GM12878 (cell line): ENCODE results near the gene ASGR2. TPM values are rescaled to one million over a fixed set of nuclear protein-coding genes. Genes with fewer than 3 reads are reported as not detected.
"Not testable (repeated sequence)": the region's sequence is repeated elsewhere in the genome, so short reads cannot be mapped to it uniquely, and the experiment has no call there.

Experiments
- ATAC-seq: fragments of 200-7000 bp; cut with Tn5 transposase; 3 replicates; pipeline ENCODE4 v1.9.1; 2020; ENCODE audit warnings: mild to moderate bottlenecking, moderate library complexity
- BruUV-seq: library from RNA; stranded (reverse); fragments of 400-500 nt; replicated peaks from 2 replicates; lab custom pipeline; 2021; lab: Mats Ljungman, UMichigan
- CTCF ChIA-PET: fragments of 300-600 bp; sonication (Branson Sonifier 250); formaldehyde crosslinking; extraction: SDS; loops from one replicate; lab custom pipeline; 2021; ENCODE audit warnings: inconsistent platforms; lab: Yijun Ruan, JAX
- POLR2A ChIA-PET: fragments of 350-600 bp; formaldehyde crosslinking; extraction: SDS; loops from one replicate; lab custom pipeline; 2021; ENCODE audit warnings: inconsistent platforms; lab: Charles Lee
- RAD21 ChIA-PET: fragments of 300-600 bp; sonication (Branson Sonifier 250); formaldehyde crosslinking; loops from one replicate; lab custom pipeline; 2023; ENCODE audit warnings: antibody characterized with exemption; ENCODE audit not compliant: unreplicated experiment; lab: Charles Lee
- SMC1A ChIA-PET: fragments of 300-600 bp; sonication (Branson Sonifier 250); formaldehyde crosslinking; loops from one replicate; lab custom pipeline; 2023; ENCODE audit not compliant: unreplicated experiment, uncharacterized antibody; lab: Charles Lee
- DNase-seq: peaks from one replicate; pipeline ENCODE4 v3.0.0-alpha.2; 2011; ENCODE audit warnings: low read depth, low spot score
- FAIRE-seq: peaks from 3 replicates; lab custom pipeline; 2011; peaks lifted over from hg19 to GRCh38; lab: Jason Lieb, UNC
- H2AFZ ChIP-seq: 2 replicates; pipeline ENCODE4 v1.6.0; 2011; ENCODE audit warnings: low read depth, low read length, control low read depth; ENCODE audit not compliant: control insufficient read depth
- H3K27ac ChIP-seq: 2 replicates; pipeline ENCODE4 v1.5.1; 2011; ENCODE audit warnings: control low read depth; ENCODE audit not compliant: control insufficient read depth, insufficient read depth
- H3K27me3 ChIP-seq, 2 experiments: replicated peaks in 1 of 2; 2 replicates each; pipeline versions ENCODE4 v1.6.0 to v1.6.1; 2011; ENCODE audit warnings: low read length in 1 of 2; ENCODE audit not compliant: control insufficient read depth in 2 of 2, insufficient read depth in 2 of 2
- H3K36me3 ChIP-seq, 2 experiments: 2 replicates each; pipeline ENCODE4 v1.5.1; 2011; ENCODE audit warnings: low read length in 1 of 2; ENCODE audit not compliant: control insufficient read depth in 2 of 2, insufficient read depth in 2 of 2
- H3K4me1 ChIP-seq: 2 replicates; pipeline ENCODE4 v1.6.1; 2011; ENCODE audit warnings: mild to moderate bottlenecking, low read length, moderate library complexity, mixed read lengths; ENCODE audit not compliant: control insufficient read depth, insufficient read depth
- H3K4me2 ChIP-seq: 2 replicates; pipeline ENCODE4 v1.6.0; 2011; ENCODE audit warnings: control low read depth; ENCODE audit not compliant: control insufficient read depth, insufficient read depth
- H3K4me3 ChIP-seq: fragments of 200-600 bp; sonication (generic); 2 replicates; pipeline ENCODE4 v1.5.1; 2016
- H3K79me2 ChIP-seq: 2 replicates; pipeline ENCODE4 v1.6.0; 2011; ENCODE audit warnings: low read length; ENCODE audit not compliant: control insufficient read depth, insufficient read depth
- H3K9ac ChIP-seq: 2 replicates; pipeline ENCODE4 v1.8.0; 2011; ENCODE audit warnings: low read length, control low read depth, mixed read lengths; ENCODE audit not compliant: control insufficient read depth, insufficient read depth
- H3K9me3 ChIP-seq: replicated peaks from 3 replicates; pipeline ENCODE4 v1.5.1; 2011; ENCODE audit warnings: mild to moderate bottlenecking, low read length; ENCODE audit not compliant: control insufficient read depth, insufficient read depth
- H4K20me1 ChIP-seq: 2 replicates; pipeline ENCODE4 v1.6.0; 2011; ENCODE audit not compliant: control insufficient read depth, insufficient read depth
- BCL3 ChIP-seq: IDR thresholded peaks from 2 replicates; pipeline ENCODE4 v1.6.1; 2011; ENCODE audit warnings: borderline replicate concordance, low read depth, mild to moderate bottlenecking, moderate library complexity, low read length; ENCODE audit not compliant: insufficient read depth, poor library complexity, severe bottlenecking
- CBFB ChIP-seq: IDR thresholded peaks from 2 replicates; pipeline ENCODE4 v1.6.1; 2016; ENCODE audit warnings: antibody characterized with exemption, low read depth
- EP300 ChIP-seq, 2 experiments: fragments of 150-350 bp in 1 of 2; IDR thresholded peaks; 2 replicates each; pipeline ENCODE4 v1.6.1; 2011 to 2012; ENCODE audit warnings: low read depth in 2 of 2, low read length in 2 of 2, borderline replicate concordance in 1 of 2, improper control_type of control experiment in 1 of 2, inconsistent platforms in 1 of 2; ENCODE audit not compliant: control insufficient read depth in 1 of 2
- IKZF2 ChIP-seq, 2 experiments: fragments of 450-650 bp; IDR thresholded peaks; 2 replicates each; pipeline ENCODE4 v1.6.1; 2017; ENCODE audit warnings: mild to moderate bottlenecking in 2 of 2, moderate library complexity in 2 of 2
- MYB ChIP-seq: fragments of 150-350 bp; IDR thresholded peaks from 2 replicates; pipeline ENCODE4 v1.6.1; 2014; ENCODE audit warnings: mild to moderate bottlenecking, low read depth, low read length, borderline replicate concordance
- RAD51 ChIP-seq: fragments of 450-650 bp; IDR thresholded peaks from 2 replicates; pipeline ENCODE4 v1.6.1; 2016; ENCODE audit warnings: moderate library complexity, mild to moderate bottlenecking, inconsistent platforms
- SMARCA5 ChIP-seq: fragments of 450-650 bp; IDR thresholded peaks from 2 replicates; pipeline ENCODE4 v1.6.1; 2017; ENCODE audit warnings: mild to moderate bottlenecking
- ZBTB11 ChIP-seq: fragments of 450-650 bp; formaldehyde crosslinking; IDR thresholded peaks from 2 replicates; pipeline ENCODE4 v1.5.0; 2022; ENCODE audit warnings: mild to moderate bottlenecking, missing genetic modification characterization
- WGBS: methylation state at CpG from one replicate; pipeline ENCODE4 v1.1.6; 2016; ENCODE audit warnings: low lambda C conversion rate; ENCODE audit not compliant: insufficient replicate concordance, insufficient coverage; ENCODE audit errors: missing lambda C conversion rate; 5-methylcytosine and 5-hydroxymethylcytosine counted together
- in situ Hi-C: fragments of 300-500 bp; cut with MboI; formaldehyde crosslinking; loops from 9 replicates; pipeline ENCODE4 v1.14.3; 2018; ENCODE audit warnings: mixed read lengths
- intact Hi-C: fragments of 100-400 bp; cut with micrococcal nuclease; formaldehyde crosslinking; loops from one replicate; pipeline ENCODE4 v1.14.2; 2022; ENCODE audit not compliant: unreplicated experiment
- polyA plus RNA-seq, 11 experiments: library from polyadenylated mRNA; depleted of rRNA in 4 of 11; unstranded in 6 of 11; stranded (reverse) in 5 of 11; fragments of >200 nt; fragmentation: Nextera tagmentation in 4 of 11; fragmentation: Illumina TruSeq in 1 of 11; extraction: Ambion mirVana in 4 of 11; extraction: Trizol in 1 of 11; gene quantifications; 1 replicate in 1 of 11; 2 replicates in 10 of 11; pipeline versions ENCODE4 v1.2.1 to v1.2.3, GENCODE V29; 2011 to 2016; ENCODE audit warnings: inconsistent platforms in 2 of 11, missing spikeins in 2 of 11, low read depth in 1 of 11
- total RNA-seq, 4 experiments: library from RNA; depleted of rRNA in 3 of 4; stranded (reverse); fragments of >200 nt in 3 of 4; fragmentation: Illumina TruSeq in 1 of 4; extraction: Trizol in 1 of 4; gene quantifications; 2 replicates each; pipeline versions ENCODE4 v1.2.1 to v1.2.3, GENCODE V29; 2013 to 2021

The ASGR2 gene
- total and polyA plus RNA-seq, 10 of the 15 experiments (the other 5 are each of a cell fraction or from before 2014, with no cell fraction given) = not detected

- Histone ChIP-seq H3K9me3 (no peaks in the 10 kb centered on the region; the same call in 2 of the 3 replicates), H3K27me3 (no peaks in the 10 kb centered on the region)
- SMC1A ChIA-PET = no interaction called here
- TF ChIP-seq CBFB (no peak), EP300 (IDR thresholded peaks at IDR 0.05; ENCODE audit: borderline replicate concordance in 1 of 2, control insufficient read depth in 1 of 2, low read depth in 2 of 2, low read length in 2 of 2) (no peak), IKZF2 (IDR thresholded peaks at IDR 0.05) (0 out of 4 replicates have a peak, but pooled peaks of 1 of the 2 experiments have one; percentile 4), ZBTB11 (no peak), RAD51 (no peak), BCL3 (no peak), MYB (no peak), SMARCA5 (no peak)
- TF ChIP-seq, all 136 proteins: peak for 1
- DNase-seq (no peak), FAIRE-seq (no peak), ATAC-seq (peak; percentile 24)
- Histone ChIP-seq H3K27ac (peak overlapping the region; percentile 20; the same call in 1 of the 2 replicates), H2AFZ (no peak overlapping the region), H3K4me2 (0 out of 2 replicates have a peak overlapping the region, but pooled peaks have one; percentile 10), H3K36me3 (no peaks in the 10 kb centered on the region), H3K9ac (no peak overlapping the region), H3K4me3 (no peak overlapping the region), H3K4me1 (peaks cover 18% of the 10 kb centered on the region), H4K20me1 (no peaks in the 10 kb centered on the region), H3K79me2 (no peaks in the 10 kb centered on the region)
- WGBS = 55% methylated on average over 10 of the region's 10 CpGs
- RAD21 ChIA-PET = no interaction called here
- intact Hi-C loops (loop anchor here (2.0 kb wide), 1 partner anchor 38 kb away; no protein-coding TSS in a partner anchor), in situ Hi-C loops (no loop called here)
- CTCF ChIA-PET = interaction anchor here (0.6 kb wide), 1 partner anchor 16 kb away, joined by 3 read pairs; no protein-coding TSS in a partner anchor
- BruUV-seq = no TSS peak
- POLR2A ChIA-PET = no interaction called here
Observed at GRCh38 chr17:7094652-7095019, 20.0 kb downstream of the ASGR2 start.

GRCh38 chr17:7091311-7092005 is 23.2 kb downstream of the ASGR2 start:
- H3K79me2 ChIP-seq, H3K4me2 ChIP-seq, DNase-seq, H3K36me3 ChIP-seq, ATAC-seq, intact Hi-C loops, CTCF ChIA-PET, FAIRE-seq, H3K9ac ChIP-seq, BruUV-seq, POLR2A ChIA-PET, RAD21 ChIA-PET, H3K4me3 ChIP-seq, H4K20me1 ChIP-seq, H3K27ac ChIP-seq, H3K27me3 ChIP-seq, H2AFZ ChIP-seq, H3K9me3 ChIP-seq, in situ Hi-C loops: not testable (repeated sequence)
- H3K4me1 ChIP-seq = peaks cover 18% of the 10 kb centered on the region
- 71% methylated on average over 23 of the region's 28 CpGs for WGBS
- SMC1A ChIA-PET = interaction anchor here (0.6 kb wide), 1 partner anchor 714 kb away, joined by 3 read pairs; no protein-coding TSS in a partner anchor
